Breast epithelium (tissue), 3 donors: ENCODE measurements around the gene MAN1C1.

Experiments used
- CTCF ChIP-seq, 3 donors: fragments of 450-650 bp; IDR thresholded peaks; one replicate each; pipeline ENCODE4 v1.5.1; 2016 to 2017; ENCODE audit warnings: antibody characterized with exemption in 3 of 3, mild to moderate bottlenecking in 3 of 3, moderate library complexity in 3 of 3
- POLR2A ChIP-seq: fragments of 450-650 bp; IDR thresholded peaks from one replicate; pipeline ENCODE4 v1.6.1; 2016; ENCODE audit warnings: antibody characterized with exemption, mild to moderate bottlenecking, moderate library complexity
- POLR2AphosphoS5 ChIP-seq, 3 donors: sonication (generic); formaldehyde crosslinking; IDR thresholded peaks; one replicate each; pipeline ENCODE4 v1.6.1; 2017; ENCODE audit warnings: antibody characterized with exemption in 3 of 3

GRCh38 chr1:25748531-25749205 lies 132.1 kb downstream of the MAN1C1 start:
- TF ChIP-seq CTCF (IDR thresholded peaks at IDR 0.05) = no peak
- TF ChIP-seq POLR2A = no peak
- no peak for TF ChIP-seq POLR2AphosphoS5 (IDR thresholded peaks at IDR 0.05)
